Astrocyte (in vitro differentiated cells and primary cell): ENCODE measurements around the gene CPNE2.

Experiments used
- EZH2 ChIP-seq: IDR thresholded peaks from 2 replicates; pipeline ENCODE4 v1.6.1; 2012; ENCODE audit warnings: mild to moderate bottlenecking, low read length, inconsistent platforms; ENCODE audit not compliant: insufficient read depth
- TF ChIP-seq, protein P1 (sequence below): IDR thresholded peaks from 2 replicates; pipeline ENCODE4 v1.5.1; 2011; ENCODE audit warnings: low read depth, mild to moderate bottlenecking, inconsistent platforms, low read length, moderate library complexity; ENCODE audit not compliant: insufficient read depth

DNA sequence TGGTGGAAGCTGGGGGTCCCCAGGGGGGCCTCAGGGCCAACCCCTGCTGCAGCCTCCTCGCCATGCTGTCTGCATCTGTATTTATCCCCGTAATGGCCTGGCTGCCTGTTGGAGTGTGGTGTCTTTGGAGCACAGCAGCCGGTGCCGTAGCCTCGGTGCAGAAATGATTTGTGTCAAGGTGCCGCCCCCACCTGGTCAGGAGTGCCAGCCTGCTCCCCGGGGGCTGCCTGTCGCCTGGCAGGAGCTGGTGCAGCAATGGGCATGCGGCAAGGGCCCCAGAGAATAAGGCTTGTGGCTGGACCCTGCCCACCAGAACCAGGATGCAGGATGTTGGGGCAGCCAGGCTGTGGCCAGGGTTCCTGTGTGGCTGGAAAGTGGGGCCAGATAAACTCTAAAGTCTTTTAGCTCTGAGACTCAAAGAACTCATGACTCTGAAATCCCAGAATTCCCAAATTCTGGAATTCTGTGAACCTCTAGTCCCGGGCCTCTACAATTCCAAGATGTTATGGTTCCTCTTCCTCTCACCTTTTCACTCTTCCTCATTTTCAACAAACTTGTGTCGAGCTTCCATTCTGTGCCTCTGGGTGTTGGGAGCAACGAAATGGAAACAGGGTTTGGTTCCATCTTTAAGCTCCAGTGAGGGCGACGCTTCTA, 5.9 kb downstream of the CPNE2 start:
- TF ChIP-seq, protein P1, sequence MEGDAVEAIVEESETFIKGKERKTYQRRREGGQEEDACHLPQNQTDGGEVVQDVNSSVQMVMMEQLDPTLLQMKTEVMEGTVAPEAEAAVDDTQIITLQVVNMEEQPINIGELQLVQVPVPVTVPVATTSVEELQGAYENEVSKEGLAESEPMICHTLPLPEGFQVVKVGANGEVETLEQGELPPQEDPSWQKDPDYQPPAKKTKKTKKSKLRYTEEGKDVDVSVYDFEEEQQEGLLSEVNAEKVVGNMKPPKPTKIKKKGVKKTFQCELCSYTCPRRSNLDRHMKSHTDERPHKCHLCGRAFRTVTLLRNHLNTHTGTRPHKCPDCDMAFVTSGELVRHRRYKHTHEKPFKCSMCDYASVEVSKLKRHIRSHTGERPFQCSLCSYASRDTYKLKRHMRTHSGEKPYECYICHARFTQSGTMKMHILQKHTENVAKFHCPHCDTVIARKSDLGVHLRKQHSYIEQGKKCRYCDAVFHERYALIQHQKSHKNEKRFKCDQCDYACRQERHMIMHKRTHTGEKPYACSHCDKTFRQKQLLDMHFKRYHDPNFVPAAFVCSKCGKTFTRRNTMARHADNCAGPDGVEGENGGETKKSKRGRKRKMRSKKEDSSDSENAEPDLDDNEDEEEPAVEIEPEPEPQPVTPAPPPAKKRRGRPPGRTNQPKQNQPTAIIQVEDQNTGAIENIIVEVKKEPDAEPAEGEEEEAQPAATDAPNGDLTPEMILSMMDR = no peak
- TF ChIP-seq EZH2 = no peak
